Activated CD4-positive, alpha-beta T cell treated with anti-CD3 and anti-CD28 coated beads for 4 hours (primary cell): Measurements from ENCODE around the gene SLC25A11.
"Not testable (repeated sequence)": the region's sequence is repeated elsewhere in the genome, so short reads cannot be mapped to it uniquely, and the experiment has no call there.

Experiments used
- DNase-seq, 2 donors: peaks; one replicate each; pipeline ENCODE4 v3.0.0-alpha.2; 2020

The SLC25A11 gene

DNA sequence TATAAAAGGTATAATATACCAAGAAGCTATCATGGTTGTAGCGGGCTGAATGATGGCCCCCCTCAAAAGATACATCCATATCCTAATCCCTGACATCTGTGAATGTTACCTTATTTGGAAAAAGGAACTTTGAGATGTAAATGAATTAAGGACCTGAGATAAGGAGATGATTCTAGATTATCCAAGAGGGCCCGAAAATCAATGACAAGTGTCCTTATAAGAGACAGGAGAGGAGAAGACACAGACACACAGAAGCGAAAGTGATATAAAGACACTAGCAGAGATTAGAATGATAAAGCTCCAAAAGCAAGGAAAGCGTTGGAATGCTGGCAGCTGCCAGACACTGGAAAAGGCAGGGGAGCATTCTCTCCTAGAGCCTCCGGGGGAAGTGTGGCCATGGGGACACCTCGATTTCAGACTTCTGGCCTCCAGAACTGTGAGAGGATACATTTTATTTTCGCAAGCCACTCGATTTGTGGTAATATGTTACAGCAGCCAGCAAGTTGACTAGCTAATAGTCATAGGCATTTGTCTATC, 20.3 kb downstream of the SLC25A11 start:
- no peak for DNase-seq

DNA sequence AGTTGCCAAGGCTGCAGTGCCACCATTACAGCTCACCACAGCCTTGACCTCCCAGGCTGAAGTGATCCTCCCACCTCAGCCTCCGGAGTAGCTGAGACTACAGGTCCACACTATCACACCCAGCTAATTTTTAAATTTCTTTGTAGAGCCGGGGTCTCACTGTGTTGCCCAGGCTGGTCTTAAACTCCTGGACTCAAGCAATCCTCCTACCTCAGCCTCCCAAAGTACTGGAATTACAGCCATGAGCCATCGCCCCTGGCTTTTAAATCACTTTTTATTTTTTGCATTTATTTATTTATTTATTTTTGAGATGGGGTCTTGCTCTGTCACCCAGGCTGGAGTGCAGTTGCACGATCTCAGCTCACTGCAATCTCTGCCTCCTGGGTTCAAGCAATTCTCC, 25.3 kb downstream of the SLC25A11 start:
- DNase-seq = not testable (repeated sequence)

DNA sequence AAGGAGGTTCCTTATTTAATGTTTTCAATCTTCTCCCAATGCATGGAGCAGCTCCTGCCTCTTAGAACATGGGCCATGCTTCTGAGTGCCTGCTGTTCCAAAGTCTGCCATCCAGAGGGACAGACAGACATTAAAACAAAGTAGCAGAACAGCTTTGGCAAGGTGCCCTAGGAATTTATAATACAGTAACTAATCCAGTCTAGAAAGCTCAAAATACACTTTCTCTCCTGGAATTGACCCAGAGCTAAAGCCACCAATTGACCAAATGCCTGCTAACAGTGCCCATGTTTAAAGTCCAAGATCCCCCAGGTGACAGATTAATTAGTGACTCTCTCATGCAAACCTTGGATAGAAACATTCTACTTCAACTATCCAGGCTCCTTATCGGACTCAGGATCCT, 25.9 kb downstream of the SLC25A11 start:
- DNase-seq = no peak

DNA sequence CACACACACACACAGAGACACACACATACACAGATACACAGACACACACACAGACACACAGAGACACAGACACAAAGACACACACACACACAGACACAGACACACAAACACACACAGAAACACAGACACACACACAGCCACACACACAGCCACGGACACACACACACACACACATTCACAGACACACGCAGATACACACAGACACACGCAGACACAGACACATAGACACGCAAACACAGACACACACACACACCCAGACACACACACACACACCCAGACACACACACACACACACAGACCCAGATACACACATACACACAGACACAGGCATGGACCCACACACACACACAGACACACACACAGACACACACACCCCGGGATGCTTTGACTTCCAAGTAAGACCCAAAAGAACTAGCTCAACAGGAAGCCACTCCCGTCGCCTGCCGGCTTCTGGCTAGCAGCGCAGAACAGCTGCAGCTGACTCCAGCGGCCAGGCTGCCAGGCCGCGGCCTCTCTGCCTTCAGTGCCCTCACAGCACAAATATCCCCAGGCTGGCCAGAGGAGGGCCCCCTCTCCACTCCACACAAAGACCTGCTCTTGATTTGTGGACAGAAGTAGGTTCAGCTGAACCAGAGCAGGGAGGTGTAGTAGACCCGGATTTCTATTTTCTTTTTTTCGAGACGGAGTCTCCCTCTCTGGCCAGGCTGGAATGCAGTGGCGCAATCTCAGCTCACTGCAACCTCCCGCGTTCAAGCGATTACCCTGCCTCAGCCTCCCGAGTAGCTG, 30.9 kb downstream of the SLC25A11 start:
- peak; percentile 63 to 67 for DNase-seq

DNA sequence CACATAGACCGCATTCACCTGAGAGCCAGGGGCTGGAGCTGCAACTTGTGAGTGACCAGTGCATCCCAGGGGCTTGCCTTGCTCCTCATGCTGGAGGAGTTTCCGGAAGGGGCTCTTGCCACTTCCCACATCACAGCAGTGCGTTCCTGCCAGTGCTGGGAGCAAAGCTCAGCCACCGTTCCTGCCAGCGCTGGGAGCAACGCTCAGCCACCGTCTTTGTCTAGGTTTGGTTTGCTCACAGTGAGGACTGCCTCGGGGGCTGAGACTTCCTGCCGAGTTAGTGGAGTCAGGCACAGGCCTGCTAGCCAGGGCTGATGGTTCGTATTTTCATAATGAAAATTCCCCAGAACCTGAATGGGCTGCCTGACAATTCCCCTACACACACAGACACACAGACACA, 31.5 kb downstream of the SLC25A11 start:
- DNase-seq = no peak

DNA sequence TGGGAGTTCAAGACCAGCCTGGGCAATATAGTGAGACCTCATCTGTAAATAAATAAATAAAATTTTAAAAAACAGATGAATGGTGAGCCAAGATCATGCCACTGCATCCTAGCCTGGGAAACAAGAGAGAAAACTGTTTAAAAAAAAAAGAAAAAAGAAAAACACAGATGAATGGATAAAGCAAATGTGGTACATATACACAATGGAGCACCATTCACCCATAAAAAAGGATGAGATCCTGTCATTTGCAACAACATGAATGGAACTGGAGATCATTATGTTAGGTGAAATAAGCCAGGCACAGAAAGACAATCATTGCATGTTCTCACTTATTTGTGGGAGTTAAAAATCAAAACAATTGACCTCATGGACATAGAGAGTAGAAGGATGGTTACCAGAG, 33.2 kb downstream of the SLC25A11 start:
- DNase-seq = not testable (repeated sequence)

DNA sequence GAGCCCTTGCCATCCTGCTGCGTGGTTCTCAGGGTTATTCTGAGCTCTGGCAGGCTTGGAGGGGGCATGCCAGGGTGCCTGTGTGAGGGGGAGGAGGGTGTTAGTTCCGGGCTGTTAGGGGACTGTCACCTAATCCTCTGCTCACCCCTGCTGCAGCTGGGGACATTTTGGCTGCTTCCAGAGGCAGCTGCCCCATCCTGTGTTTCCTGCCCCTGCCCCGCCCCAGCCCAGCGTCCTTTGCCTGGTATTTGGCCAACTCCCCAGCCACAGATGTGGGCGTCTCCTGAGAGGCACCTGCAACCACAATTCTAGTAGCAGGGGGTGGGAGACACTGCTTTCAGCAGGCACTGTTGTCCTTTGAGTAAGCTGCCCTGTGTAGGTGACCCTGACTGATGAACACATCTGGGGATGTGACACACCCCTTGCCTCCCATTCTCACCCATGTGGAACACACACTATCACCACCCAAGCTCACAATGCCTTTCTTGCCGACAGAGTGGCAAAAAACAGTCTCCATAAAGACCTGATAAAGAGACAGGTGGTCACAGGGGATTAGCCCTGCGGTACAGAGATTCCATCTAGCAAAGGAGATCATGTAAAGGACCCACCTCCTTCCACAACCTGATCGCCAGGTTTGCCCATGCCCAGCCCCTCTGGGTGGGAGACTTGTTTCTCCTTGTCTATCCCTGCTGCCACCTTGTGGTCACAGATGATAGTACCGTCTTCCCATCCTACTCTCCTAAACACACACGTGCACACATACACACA, 36.6 kb downstream of the SLC25A11 start, which contains the start of gene CHRNE:
CHRNE (minus strand) TSS at position 48 of the 768 bp plus-strand sequence; CDS start at position 13, 35 bp downstream.
- DNase-seq = peak; percentile 71 to 81

DNA sequence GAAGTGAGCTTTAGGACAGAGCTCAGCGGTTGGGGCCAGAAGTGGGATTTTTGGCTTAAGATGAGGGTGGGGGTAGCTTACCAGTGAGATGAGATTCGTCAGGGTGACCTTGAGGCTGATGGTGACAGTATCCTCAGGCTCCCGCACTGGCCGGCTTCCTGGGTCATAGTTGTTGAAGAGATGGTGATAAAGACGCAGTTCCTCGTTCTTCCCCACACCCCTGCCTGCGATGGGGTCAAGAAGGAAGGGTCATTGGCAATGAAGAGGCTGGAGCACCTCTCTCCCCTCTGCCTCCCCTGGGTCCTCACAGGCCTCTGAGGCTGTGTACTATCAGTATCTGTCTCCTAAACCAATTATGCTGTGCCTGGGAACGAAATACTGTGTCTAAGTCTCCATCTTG, 37.3 kb downstream of the SLC25A11 start:
- DNase-seq = no peak

DNA sequence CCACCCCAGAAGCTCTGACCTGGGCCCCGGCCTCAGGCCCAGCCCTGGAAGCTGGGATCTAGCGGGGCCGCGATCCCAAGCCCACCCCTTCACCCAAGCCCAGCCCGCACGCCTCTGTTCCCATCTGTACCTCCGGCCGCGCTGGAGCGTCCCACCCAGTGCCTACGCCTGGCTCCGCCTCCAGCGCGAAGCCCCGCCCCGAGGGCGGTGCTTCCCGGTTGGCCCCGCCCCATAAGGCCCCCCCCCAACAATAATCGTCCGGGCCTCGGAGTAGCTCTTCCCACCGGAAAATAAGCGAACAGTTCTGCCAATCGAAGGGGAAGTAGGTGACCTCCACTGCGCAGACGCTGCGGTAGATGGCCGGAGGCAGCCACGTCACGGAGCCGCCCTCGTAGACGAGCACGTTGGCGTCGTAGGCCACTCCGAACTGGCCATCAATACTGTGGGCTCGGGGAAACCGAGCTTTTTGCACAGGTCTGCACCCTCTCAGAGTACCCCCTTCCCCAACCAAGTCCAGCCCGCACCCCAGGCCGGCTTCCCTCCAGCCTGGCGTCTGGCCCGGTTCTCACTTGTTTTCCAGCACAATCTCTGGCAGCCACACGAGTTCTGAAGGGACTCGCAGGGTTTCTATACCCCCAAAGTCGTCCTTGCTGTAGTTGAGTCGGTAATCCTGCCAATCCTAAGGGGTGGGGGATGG, 38.0 kb downstream of the SLC25A11 start:
- no peak for DNase-seq

DNA sequence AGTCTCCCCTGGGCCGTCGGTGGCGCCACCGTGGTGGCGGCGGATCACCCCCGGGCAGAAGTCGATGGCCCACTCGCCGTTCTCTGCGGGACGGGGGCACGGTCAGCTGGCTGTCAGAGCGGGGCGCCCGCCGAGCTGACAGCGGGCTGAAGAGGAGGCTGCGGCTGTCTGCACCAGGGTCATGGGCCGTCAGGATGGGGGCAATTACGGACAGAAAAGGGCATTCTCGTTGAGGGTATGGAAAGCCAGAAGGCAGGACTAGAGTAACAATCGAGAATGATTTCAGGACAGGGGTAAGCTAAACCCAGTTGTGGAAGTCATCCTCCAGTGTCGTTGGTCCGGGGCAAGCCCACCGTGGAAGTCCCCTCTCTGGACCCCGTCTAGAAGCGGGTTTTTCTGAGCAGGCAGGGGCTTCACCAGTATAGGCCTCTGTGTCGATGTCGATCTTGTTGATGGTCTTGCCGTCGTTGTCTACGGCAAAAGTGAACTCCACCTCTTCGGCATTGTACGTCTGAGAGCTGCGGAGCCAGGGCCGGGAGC, 38.7 kb downstream of the SLC25A11 start:
- DNase-seq = no peak

DNA sequence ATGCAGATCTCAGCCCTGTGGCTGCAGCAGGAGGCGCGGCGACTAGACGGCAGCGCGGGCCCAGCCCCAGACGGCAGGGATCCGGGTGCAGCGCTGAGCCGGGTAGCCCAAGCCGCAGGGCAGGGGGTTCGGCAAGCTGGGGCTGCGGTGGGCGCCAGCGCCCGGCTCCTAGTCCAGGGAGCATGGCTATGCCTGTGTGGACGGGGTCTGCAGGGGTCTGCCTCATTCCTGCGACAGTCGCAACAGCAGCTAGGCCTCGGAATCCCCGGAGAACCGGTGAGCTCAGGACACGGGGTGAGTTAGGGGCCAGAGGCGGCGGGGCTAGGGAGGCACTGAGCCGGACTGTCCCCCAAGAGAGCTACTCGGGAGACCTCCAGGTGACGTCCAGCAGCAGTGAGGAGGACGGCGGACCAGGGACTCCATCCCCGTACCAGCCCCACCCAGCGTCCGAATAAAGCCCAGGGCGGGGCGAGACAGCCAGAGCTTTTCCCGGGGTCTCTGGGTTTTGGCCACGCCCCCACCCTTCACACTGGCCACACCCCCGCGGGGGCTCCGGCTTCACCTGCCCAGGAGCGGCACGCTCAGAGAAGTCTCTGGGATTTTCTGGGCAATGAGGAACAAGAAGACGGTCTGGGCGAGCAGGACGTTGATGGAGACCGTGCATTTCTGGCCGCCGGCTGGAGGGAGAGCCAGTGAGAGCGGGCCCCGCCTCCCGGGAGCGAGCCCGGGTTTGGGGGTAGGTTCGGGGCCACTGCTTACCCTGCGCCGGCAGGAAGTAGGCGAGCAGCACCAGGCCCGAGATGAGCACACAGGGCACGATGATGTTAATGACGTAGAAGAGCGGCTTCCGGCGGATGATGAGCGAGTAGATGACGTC, 39.4 kb downstream of the SLC25A11 start:
- DNase-seq = peak; percentile 53 to 54

DNA sequence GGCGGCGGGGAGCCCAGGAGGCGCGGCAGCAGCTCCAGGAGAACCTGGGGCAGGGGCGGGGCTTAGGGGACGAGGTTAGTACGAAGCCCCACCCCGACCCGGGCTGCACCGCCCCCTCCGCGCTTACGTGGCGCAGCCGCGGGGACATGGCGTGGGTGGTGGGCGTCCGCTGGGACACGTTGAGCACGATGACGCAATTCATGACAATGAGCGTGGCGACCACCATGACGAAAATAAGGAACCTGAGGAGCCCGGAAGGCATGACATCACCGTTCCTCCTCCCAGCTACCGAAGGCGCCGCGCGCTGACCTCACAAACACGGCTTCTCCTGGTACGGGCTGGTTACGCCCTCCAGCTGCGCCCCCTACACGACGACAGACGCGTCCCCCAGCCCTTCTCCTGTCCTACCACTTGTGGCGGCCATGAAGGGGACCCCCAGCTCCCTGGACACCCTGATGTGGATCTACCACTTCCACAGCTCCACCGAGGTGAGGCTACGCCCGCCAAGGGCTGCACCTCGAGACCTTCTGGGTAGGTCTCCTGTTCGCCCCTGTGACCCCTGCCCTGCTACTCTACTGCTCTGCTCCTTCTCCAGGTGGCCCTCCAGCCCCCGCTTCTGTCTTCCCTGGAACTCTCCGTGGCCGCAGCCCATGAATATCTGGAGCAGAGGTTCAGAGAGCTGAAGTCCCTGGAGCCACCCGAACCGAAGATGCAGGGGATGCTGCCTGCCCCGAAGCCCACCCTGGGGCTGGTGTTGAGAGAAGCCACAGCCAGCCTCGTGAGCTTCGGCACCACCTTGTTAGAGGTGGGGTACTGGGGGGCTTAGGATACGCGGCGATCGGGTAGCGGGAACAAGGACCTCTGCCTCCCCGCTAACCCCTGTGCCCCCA, 40.3 kb downstream of the SLC25A11 start, which contains the start of gene C17orf107:
C17orf107 (plus strand) TSS at position 196 of the 890 bp plus-strand sequence; CDS start at position 423, 227 bp downstream.
- peak; percentile 98 for DNase-seq

DNA sequence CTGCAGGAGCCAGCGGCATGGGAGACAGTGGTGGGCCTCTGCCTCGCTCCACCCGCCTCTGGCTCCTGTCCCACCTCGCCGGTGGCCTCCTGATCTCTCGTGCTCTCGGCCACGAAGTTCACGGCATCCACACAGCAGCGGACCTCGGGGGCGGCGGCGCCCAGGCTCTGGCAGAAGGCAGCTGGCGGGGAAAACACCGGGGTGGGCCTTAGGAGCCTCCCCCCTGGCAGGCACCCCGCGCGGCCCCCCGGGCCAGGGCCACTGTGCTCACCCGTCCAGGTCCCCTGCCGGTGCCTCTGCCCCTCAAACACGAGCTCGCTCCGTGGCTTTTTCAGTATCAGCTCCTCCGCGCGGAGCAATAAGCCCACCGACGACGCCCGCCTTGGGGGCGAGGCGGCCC, 40.9 kb downstream of the SLC25A11 start:
- peak; percentile 21 for DNase-seq

DNA sequence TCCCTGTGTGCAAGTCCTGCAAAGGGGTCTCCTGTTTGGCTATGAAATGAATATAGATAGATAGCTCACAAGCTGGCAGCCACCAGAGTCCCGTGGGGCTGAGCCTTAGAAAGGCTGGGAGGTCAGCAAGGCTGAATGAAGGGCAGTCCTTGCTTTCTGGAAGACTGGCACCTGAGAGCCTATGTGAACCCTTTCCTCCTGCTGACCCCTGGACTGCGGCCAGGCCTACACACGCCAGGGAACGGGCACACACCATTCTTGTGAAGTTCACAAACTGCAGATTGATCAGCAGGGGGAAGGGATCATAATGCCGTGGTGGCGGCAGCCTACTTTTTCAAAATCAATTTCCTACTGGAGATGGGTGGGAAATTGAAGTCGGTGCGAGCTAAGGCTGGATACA, 41.5 kb downstream of the SLC25A11 start:
- no peak for DNase-seq

DNA sequence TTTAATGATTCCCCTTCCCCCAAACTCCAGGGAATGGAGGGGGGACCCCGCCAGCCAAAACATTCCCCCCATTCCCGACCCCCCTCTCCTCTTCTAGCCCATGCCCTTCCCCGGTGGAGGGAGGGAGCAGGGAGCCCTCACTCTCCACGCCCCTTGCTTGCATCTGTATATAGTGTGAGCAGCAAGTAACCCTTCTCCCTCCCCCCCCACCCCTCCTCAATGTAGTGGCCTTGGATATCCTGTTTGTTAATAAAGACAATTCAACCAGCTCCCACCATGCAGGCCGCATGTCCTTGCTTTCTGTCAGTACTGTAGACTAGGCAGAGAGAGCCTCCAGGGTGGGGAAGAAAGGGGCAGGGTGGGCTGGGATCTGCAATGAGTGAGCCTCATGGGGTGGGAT, 42.1 kb downstream of the SLC25A11 start:
- DNase-seq = no peak

DNA sequence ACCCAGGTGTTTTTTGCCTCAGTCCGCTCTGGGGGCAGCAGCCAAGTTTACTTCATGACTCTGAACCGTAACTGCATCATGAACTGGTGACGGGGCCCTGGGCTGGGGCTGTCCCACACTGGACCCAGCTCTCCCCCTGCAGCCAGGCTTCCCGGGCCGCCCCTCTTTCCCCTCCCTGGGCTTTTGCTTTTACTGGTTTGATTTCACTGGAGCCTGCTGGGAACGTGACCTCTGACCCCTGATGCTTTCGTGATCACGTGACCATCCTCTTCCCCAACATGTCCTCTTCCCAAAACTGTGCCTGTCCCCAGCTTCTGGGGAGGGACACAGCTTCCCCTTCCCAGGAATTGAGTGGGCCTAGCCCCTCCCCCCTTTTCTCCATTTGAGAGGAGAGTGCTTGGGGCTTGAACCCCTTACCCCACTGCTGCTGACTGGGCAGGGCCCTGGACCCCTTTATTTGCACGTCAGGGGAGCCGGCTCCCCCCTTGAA, 42.6 kb downstream of the SLC25A11 start:
- no peak for DNase-seq

DNA sequence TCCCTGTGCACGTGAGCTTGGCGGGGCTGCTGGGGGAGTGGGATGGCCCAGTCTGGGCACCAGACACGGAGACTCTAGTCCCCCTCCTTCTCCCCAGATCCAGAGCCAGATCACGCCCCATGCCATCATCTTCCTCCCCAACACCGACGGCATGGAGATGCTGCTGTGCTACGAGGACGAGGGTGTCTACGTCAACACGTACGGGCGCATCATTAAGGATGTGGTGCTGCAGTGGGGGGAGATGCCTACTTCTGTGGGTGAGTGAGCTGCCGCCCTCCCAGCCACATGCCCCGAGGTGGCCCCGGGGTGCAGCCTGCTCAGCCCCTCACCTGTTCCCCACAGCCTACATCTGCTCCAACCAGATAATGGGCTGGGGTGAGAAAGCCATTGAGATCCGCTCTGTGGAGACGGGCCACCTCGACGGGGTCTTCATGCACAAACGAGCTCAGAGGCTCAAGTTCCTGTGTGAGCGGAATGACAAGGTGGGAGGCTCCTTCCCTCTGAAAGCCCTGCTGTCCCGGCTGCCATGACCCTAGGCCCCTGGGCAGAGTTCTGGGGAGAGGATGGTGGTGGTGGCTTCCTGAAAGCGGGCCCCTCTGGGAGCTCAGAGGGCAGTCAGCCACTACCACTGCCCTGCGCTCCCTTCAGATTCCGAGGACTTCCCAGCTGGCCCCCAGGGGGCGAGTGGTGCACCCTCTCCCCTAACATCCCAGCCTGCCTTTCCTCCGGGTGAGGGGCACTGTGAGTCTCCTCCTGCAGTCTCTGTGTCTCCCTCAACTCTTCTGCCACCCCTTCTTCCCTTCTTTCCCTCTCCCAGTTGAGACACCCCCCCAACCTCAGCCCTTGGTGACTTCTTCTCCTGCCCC, 43.3 kb downstream of the SLC25A11 start:
- DNase-seq = no peak

DNA sequence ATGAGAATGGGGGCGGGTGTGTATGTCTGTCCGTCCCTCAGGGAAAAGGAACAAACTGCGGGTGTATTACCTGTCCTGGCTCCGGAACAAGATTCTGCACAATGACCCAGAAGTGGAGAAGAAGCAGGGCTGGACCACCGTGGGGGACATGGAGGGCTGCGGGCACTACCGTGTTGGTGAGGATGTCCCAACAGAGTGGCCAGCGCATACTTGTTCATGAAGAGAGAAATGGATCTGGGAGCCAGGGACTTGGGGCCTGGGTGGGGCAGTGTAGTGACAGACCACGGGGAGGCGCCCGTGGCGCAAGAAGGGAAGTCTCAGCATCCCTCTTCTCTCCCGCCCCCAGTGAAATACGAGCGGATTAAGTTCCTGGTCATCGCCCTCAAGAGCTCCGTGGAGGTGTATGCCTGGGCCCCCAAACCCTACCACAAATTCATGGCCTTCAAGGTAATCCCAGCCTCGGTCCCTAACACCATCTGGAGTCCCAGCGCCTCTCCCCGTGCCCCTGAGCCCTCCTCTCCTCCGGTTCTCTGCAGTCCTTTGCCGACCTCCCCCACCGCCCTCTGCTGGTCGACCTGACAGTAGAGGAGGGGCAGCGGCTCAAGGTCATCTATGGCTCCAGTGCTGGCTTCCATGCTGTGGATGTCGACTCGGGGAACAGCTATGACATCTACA, 44.1 kb downstream of the SLC25A11 start:
- no peak for DNase-seq

DNA sequence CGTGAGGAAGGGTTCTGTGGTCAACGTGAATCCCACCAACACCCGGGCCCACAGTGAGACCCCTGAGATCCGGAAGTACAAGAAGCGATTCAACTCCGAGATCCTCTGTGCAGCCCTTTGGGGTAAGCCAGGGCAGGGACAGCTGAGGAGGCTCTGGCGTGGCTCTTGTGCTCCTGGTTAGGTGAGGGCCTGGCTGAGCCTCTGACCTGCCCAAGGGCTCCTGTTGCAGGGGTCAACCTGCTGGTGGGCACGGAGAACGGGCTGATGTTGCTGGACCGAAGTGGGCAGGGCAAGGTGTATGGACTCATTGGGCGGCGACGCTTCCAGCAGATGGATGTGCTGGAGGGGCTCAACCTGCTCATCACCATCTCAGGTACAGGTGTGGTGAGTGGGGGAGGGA, 44.7 kb downstream of the SLC25A11 start:
- no peak for DNase-seq
